OCI-LY3 (cell line): Measurements from ENCODE around the gene SLC6A11.

Experiments used
- H2AFZ ChIP-seq: fragments of 200-600, 300-600 bp; shearing (Covaris generic); 2 replicates; pipeline ENCODE4 v1.6.0; 2014; ENCODE audit warnings: antibody characterized with exemption, low read depth, low read length
- H3K27ac ChIP-seq: fragments of 200-600, 300-600 bp; sonication (generic); 2 replicates; pipeline ENCODE4 v1.5.1; 2014; ENCODE audit warnings: mild to moderate bottlenecking, low read length, moderate library complexity, mixed read lengths
- H3K27me3 ChIP-seq: fragments of 200-600, 300-600 bp; sonication (generic); 2 replicates; pipeline ENCODE4 v1.6.1; 2014; ENCODE audit warnings: low read depth, low read length, mixed read lengths
- H3K36me3 ChIP-seq: fragments of 200-600, 300-600 bp; sonication (generic); replicated peaks from 2 replicates; pipeline ENCODE3; 2014; ENCODE audit warnings: low read depth, low read length, mixed read lengths
- H3K4me1 ChIP-seq: fragments of 300-600, 200-600 bp; sonication (generic); 2 replicates; pipeline ENCODE4 v1.6.1; 2014; ENCODE audit warnings: low read length, mixed read lengths
- H3K4me2 ChIP-seq: fragments of 200-600, 300-600 bp; sonication (generic); 2 replicates; pipeline ENCODE4 v1.6.1; 2014; ENCODE audit warnings: low read length, mixed read lengths
- H3K4me3 ChIP-seq: fragments of 300-600, 200-600 bp; sonication (generic); 2 replicates; pipeline ENCODE4 v1.5.1; 2014; ENCODE audit warnings: antibody characterized with exemption, mild to moderate bottlenecking, low read length, moderate library complexity
- H3K79me2 ChIP-seq: fragments of 300-600, 200-600 bp; shearing (Covaris generic); 2 replicates; pipeline ENCODE4 v1.6.1; 2014; ENCODE audit warnings: mild to moderate bottlenecking, low read length, mixed read lengths
- H3K9ac ChIP-seq: fragments of 300-600, 200-600 bp; shearing (Covaris generic); 2 replicates; pipeline ENCODE4 v1.6.0; 2014; ENCODE audit warnings: mild to moderate bottlenecking, low read length, moderate library complexity
- H3K9me3 ChIP-seq: fragments of 200-600, 300-600 bp; shearing (Covaris generic); 2 replicates; pipeline ENCODE4 v1.6.1; 2014; ENCODE audit warnings: low read length, mixed read lengths; ENCODE audit not compliant: insufficient read depth
- H4K20me1 ChIP-seq: fragments of 200-600, 300-600 bp; sonication (generic); 2 replicates; pipeline ENCODE4 v1.6.1; 2016; ENCODE audit warnings: low read length, mixed read lengths; ENCODE audit not compliant: insufficient read depth
- EZH2phosphoT487 ChIP-seq: fragments of 200-600 bp; shearing (Covaris generic); IDR thresholded peaks from 2 replicates; pipeline ENCODE4 v1.6.1; 2018; ENCODE audit warnings: antibody characterized with exemption, mixed run types, low read depth
- TF ChIP-seq, protein P1 (sequence below): fragments of 200-600, 300-600 bp; sonication (generic); IDR thresholded peaks from 2 replicates; pipeline ENCODE4 v1.5.1; 2014; ENCODE audit warnings: antibody characterized with exemption, low read length, low read depth

Gene SLC6A11

GRCh38 chr3:10945683-10946287, 129.8 kb downstream of the SLC6A11 start:
- Histone ChIP-seq H2AFZ (no peak overlapping the region), H3K4me1 (no peaks in the 10 kb centered on the region), H3K27ac (no peak overlapping the region), H3K9me3 (no peaks in the 10 kb centered on the region), H3K4me3 (no peak overlapping the region), H3K36me3 (no peaks in the 10 kb centered on the region), H3K79me2 (no peaks in the 10 kb centered on the region), H3K27me3 (no peaks in the 10 kb centered on the region), H3K9ac (no peak overlapping the region), H4K20me1 (no peaks in the 10 kb centered on the region), H3K4me2 (no peak overlapping the region)
- TF ChIP-seq, protein P1, sequence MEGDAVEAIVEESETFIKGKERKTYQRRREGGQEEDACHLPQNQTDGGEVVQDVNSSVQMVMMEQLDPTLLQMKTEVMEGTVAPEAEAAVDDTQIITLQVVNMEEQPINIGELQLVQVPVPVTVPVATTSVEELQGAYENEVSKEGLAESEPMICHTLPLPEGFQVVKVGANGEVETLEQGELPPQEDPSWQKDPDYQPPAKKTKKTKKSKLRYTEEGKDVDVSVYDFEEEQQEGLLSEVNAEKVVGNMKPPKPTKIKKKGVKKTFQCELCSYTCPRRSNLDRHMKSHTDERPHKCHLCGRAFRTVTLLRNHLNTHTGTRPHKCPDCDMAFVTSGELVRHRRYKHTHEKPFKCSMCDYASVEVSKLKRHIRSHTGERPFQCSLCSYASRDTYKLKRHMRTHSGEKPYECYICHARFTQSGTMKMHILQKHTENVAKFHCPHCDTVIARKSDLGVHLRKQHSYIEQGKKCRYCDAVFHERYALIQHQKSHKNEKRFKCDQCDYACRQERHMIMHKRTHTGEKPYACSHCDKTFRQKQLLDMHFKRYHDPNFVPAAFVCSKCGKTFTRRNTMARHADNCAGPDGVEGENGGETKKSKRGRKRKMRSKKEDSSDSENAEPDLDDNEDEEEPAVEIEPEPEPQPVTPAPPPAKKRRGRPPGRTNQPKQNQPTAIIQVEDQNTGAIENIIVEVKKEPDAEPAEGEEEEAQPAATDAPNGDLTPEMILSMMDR = peak; percentile 89
- TF ChIP-seq EZH2phosphoT487 = no peak

GRCh38 chr3:10946526-10946925, 130.5 kb downstream of the SLC6A11 start:
- H3K36me3 ChIP-seq = no peaks in the 10 kb centered on the region
- H3K27ac ChIP-seq = no peak overlapping the region
- no peak overlapping the region for H2AFZ ChIP-seq
- no peaks in the 10 kb centered on the region for H3K79me2 ChIP-seq
- H3K4me2 ChIP-seq = no peak overlapping the region
- H3K9me3 ChIP-seq = no peaks in the 10 kb centered on the region
- no peaks in the 10 kb centered on the region for H3K27me3 ChIP-seq
- H3K4me3 ChIP-seq = no peak overlapping the region
- no peaks in the 10 kb centered on the region for H4K20me1 ChIP-seq
- TF ChIP-seq, protein P1 = no peak
- TF ChIP-seq EZH2phosphoT487 = no peak
- no peak overlapping the region for H3K9ac ChIP-seq
- no peaks in the 10 kb centered on the region for H3K4me1 ChIP-seq

DNA sequence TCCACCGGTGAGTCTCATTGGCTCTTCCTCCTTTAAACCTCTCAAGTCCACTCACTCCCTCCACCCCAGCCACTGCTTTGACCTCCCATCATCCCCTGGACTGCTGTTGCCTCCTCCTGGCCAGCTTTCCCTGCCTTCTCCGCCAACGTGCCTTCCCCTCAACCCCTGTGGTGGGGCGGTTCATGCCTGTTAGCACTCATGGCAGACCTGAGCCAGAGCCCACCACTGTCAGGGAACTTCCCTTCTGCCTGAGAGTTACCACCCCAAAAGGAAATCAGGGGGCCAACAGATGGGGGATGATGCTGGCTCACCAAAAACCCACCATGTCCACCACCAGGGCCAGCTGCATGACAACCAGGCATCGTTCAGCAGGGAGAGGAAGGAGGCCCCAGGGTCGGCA, 132.3 kb downstream of the SLC6A11 start:
- H3K36me3 ChIP-seq = no peaks in the 10 kb centered on the region
- no peaks in the 10 kb centered on the region for H3K9me3 ChIP-seq
- no peaks in the 10 kb centered on the region for H3K27me3 ChIP-seq
- H3K9ac ChIP-seq = no peak overlapping the region
- no peaks in the 10 kb centered on the region for H4K20me1 ChIP-seq
- TF ChIP-seq EZH2phosphoT487 = no peak
- TF ChIP-seq, protein P1 = no peak
- no peak overlapping the region for H3K27ac ChIP-seq
- H3K79me2 ChIP-seq = no peaks in the 10 kb centered on the region
- no peak overlapping the region for H3K4me2 ChIP-seq
- H3K4me1 ChIP-seq = no peaks in the 10 kb centered on the region
- no peak overlapping the region for H3K4me3 ChIP-seq
- no peak overlapping the region for H2AFZ ChIP-seq

GRCh38 chr3:10949197-10949596, 133.2 kb downstream of the SLC6A11 start:
- Histone ChIP-seq H3K79me2 (no peaks in the 10 kb centered on the region), H3K4me2 (no peak overlapping the region), H3K27me3 (no peaks in the 10 kb centered on the region), H3K27ac (no peak overlapping the region), H3K4me3 (no peak overlapping the region), H3K9me3 (no peaks in the 10 kb centered on the region), H3K36me3 (no peaks in the 10 kb centered on the region), H3K9ac (no peak overlapping the region), H3K4me1 (no peaks in the 10 kb centered on the region), H4K20me1 (no peaks in the 10 kb centered on the region), H2AFZ (no peak overlapping the region)
- TF ChIP-seq EZH2phosphoT487 = no peak
- TF ChIP-seq, protein P1 = no peak
